NCI-H226 (cell line): Measurements from ENCODE around the gene DCAF5.

ENCODE experiments used
- DNase-seq: peaks from one replicate; pipeline ENCODE4 v3.0.0-alpha.2; 2015

The DCAF5 gene

GRCh38 chr14:69064596-69064995, 88.3 kb downstream of the DCAF5 start:
- no peak for DNase-seq

GRCh38 chr14:69059658-69060623, 93.0 kb downstream of the DCAF5 start:
- DNase-seq = no peak

- DNase-seq = peak; percentile 36
These were observed 96.7 kb downstream of the DCAF5 start for GRCh38 chr14:69055999-69056788.

GRCh38 chr14:69055125-69055524, 97.8 kb downstream of the DCAF5 start:
- peak; percentile 96 for DNase-seq

GRCh38 chr14:69054030-69054429, 98.9 kb downstream of the DCAF5 start:
- DNase-seq = no peak

GRCh38 chr14:69052181-69052601, 100.7 kb downstream of the DCAF5 start:
- no peak for DNase-seq

GRCh38 chr14:69050240-69051184, 102.4 kb downstream of the DCAF5 start:
- DNase-seq = no peak

GRCh38 chr14:69049675-69050074, 103.2 kb downstream of the DCAF5 start:
- peak; percentile 83 for DNase-seq

- no peak for DNase-seq
These were observed 104.5 kb downstream of the DCAF5 start for GRCh38 chr14:69048456-69048855.

- DNase-seq = no peak
These were observed 105.7 kb downstream of the DCAF5 start for GRCh38 chr14:69047255-69047654.

GRCh38 chr14:69046476-69046860, 106.5 kb downstream of the DCAF5 start:
- DNase-seq = no peak

GRCh38 chr14:69045857-69046475, 107.0 kb downstream of the DCAF5 start:
- no peak for DNase-seq

- DNase-seq = peak; percentile 50
These were observed 107.9 kb downstream of the DCAF5 start for GRCh38 chr14:69044965-69045555.

- DNase-seq = no peak
These were observed 108.6 kb downstream of the DCAF5 start for GRCh38 chr14:69044296-69044695.

GRCh38 chr14:69043596-69044260, 109.2 kb downstream of the DCAF5 start:
- DNase-seq = no peak

GRCh38 chr14:69042787-69043444, 110.0 kb downstream of the DCAF5 start:
- DNase-seq = no peak

GRCh38 chr14:69042299-69042698, 110.6 kb downstream of the DCAF5 start:
- no peak for DNase-seq

- no peak for DNase-seq
These were observed 111.1 kb downstream of the DCAF5 start for GRCh38 chr14:69041783-69042182.

GRCh38 chr14:69040353-69040752, 112.6 kb downstream of the DCAF5 start:
- no peak for DNase-seq

GRCh38 chr14:69039288-69039628, 113.7 kb downstream of the DCAF5 start:
- peak; percentile 66 for DNase-seq
